HTERT RPE-1 (cell line): Measurements from ENCODE around the gene PDGFB.

Experiments used
- in situ Hi-C: fragments of 300-500 bp; cut with MboI; formaldehyde crosslinking; loops from 4 replicates; pipeline ENCODE4 v1.14.3; 2020; ENCODE audit warnings: low sequenced_read_pairs

Gene PDGFB

DNA sequence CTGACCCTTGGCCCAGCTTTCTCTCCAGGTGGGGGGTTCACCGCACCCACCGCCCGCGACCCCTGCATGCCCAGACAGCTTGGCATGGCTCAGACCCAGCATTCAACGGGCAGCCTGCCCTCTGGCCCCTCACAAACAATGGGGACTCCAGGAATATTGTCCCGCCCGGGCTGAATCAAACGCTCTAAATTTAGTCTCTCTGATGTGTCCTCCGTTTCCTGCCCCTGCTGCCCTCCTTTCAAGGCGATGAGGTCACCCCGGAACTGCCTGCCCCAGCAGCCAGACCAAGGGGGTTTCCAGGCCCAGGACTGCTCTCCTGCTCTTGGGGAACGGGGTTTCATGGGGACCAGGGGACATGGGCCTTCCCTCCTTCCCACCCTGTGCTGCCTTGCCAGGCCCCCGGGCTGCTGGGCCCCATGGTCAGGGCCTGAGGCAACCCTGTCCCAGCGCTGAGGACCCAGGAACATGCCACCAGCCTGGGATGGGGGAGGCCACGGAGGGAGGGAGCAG, 10.1 kb upstream of the PDGFB start:
- in situ Hi-C loops: no loop called here

DNA sequence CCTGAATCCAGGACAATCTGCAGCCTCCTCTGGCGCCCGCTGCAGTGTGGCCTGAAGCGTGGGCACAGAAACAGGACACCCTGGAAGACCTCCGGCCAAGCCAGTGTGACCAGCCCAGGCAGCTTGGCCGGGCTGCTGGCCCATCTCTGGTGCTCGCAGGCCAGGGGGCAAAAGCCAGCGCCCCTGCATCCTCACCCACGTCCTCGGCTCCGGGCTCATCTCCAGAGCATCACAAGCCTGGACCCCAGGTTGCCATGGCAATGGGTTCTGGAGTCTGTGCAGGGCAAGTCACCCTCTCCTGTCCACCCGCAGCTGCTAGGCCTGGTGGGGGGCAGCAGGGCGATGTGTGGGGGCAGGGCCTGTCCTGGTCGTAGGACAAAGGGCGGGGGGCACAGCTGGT, 9.3 kb upstream of the PDGFB start:
- in situ Hi-C loops: no loop called here

DNA sequence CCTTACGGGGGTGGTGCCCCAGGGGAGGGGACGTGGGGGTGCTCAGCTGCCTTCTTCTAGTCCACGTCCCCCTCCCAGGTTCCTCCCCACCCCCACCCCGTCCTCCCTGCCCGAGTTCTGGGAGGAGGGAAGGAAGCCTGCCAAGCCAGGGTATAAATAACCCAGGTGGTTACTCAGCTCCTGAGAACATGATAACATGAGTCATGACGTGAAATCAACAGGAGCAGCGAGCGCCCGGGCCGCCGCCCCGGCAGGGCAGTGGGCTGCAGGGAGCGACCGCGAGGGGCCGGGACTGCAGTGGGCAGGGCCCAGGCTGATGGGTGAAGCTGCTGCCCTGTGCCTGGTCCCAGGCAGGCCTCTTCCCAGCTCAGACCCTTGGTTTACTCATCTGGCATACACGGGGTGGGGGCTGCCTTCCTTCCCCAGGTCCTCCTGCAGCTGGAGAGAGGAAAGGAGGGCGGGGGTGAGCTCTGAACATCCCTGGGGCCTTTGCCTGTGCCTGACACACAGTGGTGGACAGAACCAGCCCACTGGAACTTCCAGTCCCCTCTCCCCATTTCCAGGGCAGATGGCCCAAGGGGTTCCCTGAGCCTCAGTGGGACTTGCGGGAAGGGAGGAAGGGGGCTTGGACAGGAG, 8.8 kb upstream of the PDGFB start:
- in situ Hi-C loops: no loop called here

DNA sequence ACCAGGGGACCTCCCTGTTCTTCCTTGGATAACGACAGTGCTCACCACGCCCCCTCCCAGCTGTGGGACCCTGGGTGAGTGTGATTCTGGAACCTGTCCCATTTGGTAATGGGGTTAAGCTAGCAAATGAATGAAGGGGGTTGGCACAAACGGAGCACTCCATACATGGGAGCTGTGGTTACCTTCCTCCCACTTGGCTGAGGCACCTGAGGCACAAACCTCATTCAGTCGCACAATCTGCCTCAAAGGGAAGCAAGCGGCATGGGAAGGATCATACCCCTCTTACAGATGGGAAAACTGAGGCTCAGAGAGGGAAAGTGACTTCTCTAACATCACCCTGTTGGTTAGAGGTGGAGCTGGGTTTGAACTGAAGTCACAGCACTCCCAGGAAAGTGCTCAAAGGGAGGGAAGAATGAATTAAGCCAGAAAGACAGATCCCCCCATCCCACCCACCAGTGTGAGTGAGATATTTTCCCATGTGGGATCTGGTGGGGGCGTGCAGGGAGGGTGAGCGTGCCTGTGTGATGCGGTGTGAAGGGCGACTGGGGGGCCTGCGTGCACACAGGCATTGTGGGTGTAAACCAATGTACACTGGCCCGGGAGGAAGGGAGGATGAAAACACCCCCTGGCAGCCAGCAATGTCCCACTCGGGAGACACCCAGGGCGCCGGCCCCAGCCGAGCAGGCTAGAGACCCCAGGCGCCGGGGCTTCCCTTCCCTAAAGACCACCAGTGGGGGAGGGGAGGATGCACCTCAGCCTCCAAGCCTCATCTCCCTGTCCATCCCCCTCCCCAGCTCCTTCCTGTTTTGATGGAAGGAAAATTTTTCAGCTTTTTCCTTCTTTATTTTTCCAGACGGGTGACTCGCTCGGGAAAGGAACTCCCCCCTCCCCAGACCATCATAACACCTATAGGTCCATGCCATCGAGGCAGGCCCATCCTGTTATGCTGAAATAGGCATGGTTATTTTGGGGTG, 8.0 kb upstream of the PDGFB start:
- in situ Hi-C loops: no loop called here

DNA sequence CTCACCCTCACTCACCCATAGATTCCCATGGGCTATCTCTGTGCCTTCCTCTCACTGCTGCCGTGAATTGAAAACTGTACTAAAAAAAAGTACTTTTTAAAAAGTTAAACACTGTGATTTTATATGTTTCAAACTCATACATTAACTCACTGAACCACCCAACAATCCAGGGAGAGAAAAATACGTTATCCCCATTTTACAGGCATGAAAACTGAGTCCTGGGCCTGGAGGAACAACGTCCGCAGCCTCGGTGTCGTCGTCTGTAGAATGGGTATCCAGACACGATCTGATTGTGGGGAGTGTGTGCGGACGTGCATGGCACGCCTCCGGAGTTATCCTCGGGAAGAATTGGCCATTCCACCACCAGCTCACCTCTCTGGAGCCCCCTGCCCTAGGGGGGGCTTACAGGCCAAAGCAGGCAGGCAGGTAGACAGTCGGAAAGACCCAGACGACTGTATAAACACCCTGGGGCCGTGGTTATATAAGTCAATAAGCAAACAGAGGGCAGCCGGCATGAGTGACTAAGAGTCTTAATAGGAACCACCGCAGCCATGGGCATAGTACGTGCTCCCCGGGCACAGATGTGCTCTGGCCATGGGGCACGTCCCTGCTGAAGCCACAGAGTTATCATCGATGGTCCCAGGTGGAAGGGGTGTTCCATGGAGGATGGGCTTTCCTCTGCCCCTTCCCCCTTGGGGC, 7.1 kb upstream of the PDGFB start:
- in situ Hi-C loops: no loop called here

DNA sequence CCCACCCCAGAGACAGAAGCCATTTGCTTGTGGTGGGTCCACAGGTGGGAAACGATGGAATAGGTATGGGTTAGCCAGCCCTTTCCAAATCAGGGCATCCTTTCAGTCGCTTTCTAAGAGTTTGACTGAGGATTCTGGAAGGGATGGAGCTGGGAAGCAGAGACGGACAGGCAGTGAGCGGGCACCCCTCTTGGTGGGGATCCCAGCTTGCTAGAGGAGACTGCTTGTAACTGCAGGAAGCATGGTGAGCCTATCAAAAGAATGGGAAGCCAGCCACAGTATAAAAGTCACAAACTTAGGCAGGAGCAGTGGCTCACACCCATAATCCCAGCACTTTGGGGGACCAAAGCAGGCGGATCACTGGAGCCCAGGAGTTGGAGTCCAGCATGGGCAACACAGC, 6.1 kb upstream of the PDGFB start:
- in situ Hi-C loops: no loop called here

DNA sequence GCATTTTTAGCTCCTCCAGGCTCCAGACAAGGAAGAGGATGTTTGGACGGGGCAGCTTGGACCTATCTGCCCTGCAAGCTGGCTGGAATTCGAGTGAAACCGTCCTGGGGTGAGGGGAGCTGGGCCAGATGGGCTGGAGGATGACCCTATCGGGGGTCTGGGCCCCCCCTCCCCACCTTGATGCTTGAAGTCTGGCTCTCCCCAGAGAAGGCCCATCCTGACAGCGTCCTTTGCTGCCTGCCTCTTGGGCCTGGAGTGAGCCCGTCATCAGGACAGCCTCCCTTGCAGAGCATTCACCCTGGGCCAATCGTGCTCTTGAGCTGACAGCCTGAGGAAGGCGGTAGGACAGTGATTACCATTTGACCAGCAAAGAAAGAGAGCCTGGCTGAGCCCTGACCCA, 5.3 kb upstream of the PDGFB start:
- in situ Hi-C loops: no loop called here

DNA sequence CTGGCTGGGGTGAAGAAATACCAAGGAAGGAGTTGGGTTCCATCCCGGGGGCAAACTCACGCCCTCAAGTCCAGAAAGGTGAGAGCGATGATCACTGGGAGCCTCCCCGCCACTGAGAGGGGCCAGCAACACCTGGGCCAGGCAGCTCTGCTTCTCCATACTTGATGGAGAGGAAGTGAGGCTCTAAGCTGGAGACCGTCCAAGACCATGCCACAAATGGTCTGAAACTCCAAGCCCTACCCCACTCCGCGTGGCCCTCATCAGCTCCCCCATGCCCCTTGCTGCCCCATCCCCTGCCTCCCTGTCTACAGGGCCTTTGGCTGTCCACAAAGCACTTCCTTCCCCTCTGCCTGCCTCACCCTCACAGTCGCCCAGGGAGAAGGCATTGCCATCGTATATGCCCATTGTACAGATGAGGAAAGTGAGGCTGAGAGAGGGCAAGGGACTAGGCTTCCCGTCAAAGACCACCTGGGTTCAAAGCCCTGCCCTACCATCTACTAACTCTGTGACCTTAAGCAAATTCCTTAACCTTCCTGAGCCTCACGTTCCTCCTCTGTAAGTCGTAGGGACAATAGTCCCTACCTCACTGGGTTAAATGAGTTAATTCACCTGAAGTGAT, 4.4 kb upstream of the PDGFB start:
- in situ Hi-C loops: no loop called here

DNA sequence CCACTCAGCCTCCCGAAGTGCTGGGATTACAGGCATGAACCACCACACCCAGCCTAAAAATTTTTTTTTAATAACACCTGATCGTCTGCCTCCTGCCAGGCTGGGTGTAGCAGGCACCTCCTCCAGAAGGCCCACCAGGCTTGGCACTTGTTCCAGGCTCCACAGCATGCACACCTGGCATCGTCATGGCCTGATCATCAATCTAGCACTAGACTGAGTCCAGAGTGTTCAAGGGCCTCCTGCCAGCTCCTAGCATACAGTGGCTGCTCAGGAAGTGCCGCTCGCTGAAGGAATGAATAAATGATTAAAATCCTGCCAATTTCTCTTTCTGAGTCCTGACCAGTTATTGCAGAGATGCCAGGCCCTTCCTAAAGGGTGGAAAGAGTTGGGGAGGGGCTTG, 3.5 kb upstream of the PDGFB start:
- in situ Hi-C loops: no loop called here

DNA sequence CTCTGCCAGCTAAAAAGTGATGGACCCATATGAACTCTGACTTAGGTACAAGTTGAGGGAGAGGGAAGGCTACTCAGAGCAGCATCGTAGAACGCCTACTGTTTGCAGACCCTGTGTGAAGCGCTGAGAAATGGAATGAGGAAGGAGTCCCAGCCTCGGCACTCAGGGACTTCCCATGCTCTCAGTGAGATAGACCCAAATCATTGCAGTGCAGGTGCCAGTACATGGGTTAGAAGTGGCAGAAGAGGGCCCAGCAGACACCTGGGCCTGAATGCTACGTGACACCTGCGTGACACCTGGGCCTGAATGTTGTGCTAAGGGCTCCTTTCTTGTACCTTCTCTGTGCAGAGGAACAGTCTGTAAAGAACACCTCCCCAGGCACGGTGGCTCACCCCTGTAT, 2.6 kb upstream of the PDGFB start:
- in situ Hi-C loops: no loop called here

DNA sequence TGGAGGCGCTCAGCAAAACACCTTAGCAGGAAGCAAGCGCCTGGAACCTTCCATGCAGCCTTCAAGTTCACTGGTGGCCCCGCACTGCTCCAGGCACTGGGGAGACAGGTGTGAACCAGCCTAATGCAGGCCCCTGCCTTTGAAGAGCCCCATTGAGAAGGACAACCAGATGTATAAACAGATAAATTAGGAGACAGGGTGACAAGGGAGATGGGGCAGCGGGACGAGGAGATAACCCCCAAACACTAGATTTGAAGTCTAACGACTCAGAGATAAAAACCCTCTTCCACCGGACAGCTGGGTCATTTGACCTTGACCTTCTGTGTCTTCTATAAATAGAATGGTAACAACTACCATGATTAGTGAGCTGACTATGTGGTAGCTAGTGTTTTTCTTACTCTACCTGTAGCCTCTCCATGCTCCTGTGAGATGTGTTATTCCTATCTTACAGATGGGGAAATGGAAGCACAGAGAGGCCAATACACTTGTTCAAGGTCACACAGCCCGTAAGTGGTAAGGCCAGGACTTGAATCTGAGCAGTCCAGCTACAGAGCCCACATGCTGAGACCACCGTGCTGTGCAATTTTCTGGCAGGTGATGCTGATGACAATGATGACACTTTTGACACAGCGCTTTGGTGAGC, 2.0 kb upstream of the PDGFB start:
- in situ Hi-C loops: no loop called here

DNA sequence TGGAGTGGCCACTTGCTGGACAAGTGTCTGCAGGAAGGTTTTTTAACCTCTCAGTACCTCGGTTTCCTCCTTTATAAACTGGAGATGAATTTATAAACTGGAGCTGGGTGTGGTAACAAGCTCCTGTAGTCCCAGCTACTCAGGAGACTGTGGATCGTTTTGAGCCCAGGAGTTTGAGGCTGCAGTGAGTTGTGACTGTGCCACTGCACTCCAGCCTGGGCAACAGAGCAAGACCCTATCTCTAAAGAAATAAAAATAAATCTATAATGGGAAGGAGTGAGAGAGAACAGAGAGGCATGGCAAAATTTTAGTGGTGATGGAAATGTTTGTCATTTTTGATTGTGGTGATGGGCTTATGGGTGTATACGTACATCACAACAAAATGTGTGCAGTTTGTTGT, 1.4 kb upstream of the PDGFB start:
- in situ Hi-C loops: no loop called here

DNA sequence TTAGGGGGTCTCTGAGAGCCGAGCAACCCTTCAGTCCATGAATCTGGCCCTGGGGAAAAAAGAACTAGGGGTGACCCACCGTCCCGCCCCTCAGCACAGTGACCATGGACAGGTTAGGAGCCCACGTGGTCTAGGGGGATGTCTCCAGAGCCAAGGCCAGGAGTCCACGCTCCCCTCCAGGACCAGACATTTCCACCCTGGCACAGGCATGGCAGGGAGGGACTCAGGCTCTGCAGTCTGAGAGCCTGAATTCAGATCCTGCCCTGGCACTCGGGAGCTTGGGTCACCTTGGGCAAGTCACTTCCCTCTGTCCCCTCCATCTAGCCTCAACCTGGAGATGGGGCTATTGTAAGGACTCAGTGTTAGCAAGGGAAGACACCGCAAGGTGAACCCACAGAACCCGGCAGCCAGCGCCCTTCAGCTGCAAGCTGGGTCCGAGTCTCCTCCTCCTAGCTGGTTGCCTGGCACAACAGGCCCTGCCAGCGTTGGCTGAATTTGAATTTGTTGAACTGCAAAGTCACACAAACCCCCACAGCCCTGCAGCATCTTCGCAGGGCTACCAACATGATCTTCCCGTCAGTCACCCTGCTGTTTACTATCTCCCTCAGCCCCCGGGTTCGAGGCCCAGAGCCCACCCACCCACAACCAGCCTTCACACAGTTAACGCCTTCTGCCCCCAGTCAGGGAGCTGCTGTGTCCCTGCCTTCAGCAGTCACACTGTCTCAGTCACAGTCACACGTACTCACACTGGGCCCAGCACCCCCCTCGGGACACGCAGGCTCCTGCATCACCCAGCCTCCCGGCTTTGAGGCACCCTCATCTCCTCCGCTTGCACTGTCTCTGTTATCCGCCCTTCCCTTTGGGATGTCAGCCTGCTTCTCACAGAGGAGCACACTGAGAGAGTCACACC, 603 bp upstream of the PDGFB start:
- in situ Hi-C loops: no loop called here

DNA sequence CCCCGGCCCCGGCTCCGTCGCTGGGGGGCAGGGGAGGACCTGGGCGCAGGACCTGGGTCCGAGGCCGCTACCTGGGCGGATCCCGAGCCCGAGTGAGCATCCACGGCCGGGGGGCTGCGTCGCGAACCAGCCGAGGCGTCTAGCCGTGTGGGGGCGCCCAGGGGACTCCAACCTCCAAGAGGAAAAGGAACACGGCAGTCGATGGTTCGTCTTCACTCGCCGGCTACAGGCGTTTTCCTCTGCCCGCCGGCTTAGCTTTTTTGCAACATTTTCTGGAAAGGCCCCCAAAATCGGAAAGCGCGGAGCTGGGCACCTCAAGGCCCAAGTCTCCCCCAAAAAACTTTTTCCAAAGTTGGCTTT, 666 bp downstream of the PDGFB start:
- in situ Hi-C loops: no loop called here

DNA sequence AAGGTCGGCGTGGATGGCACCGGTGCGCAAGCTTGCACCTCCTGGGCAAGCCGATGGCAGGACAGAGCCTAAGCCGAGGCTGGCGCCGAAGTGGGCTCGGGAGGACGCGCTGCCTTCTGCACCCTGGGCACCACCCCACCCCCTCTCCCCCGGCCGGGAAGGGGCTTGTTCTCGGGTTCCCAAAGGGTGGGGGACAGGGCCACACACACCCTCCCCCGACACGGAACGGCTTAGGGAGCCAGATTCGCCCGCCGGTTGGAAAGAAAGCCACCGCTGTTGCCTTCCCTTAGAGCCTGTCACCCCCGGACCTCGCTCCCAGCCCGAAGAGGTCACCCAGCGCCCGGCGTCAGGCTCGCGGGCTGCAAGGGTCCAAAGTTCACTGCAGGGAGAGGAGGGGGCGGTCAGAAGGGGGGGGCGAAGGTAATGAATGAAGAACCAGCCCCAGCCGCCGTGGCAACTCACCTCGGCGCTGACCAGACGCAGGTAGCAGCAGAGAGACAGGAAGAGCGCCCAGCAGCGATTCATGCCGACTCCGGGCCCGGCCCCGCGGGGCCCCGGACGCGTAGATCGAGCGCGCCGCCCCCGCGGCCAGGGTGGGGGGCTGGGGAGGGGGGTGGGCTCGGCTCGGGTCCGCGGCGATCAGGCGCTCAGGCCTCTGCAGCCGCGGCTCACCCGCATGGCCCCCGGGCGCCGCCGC, 1.2 kb downstream of the PDGFB start:
- in situ Hi-C loops: no loop called here

DNA sequence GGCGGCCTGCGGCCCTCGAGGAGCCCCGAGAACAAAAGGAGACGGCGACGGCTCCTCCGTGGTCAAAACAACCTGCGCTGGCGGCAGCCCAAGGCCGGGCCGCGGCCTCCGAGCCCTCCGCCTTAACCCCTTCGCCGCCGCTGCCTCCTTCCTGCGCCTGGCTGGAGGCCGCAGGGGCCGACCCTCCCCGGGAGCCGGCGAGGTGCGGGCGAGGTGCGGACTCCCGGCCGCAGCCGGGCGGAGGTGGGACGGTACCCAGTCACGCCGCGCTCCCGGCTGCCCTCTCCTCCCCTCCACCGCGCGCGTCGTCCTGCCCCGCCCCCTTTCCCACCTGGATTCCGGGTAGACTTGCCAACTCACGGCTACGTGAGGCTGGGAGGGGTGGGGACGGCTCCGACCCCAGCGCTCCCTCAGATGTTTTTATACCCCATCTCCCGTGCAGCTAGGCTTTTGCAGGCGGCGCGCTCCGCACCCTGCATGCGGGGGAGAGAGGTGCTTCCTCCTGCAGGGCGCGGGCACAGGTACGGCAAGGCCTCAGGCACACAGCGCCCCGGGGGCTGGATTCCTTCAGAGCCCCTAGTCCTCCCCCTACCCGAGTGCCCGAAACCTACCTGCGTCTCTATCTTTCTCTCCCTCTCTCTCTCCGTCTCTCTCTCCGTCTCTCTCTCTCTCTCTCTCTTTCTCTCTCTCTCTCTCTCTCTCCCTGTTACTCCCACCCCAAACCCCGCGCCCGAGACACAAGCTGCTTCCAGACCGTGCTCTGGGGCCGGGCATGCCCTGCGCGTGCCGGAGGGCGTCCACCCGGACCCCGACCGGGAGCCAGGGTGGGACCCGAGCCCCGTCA, 2.0 kb downstream of the PDGFB start:
- in situ Hi-C loops: no loop called here

DNA sequence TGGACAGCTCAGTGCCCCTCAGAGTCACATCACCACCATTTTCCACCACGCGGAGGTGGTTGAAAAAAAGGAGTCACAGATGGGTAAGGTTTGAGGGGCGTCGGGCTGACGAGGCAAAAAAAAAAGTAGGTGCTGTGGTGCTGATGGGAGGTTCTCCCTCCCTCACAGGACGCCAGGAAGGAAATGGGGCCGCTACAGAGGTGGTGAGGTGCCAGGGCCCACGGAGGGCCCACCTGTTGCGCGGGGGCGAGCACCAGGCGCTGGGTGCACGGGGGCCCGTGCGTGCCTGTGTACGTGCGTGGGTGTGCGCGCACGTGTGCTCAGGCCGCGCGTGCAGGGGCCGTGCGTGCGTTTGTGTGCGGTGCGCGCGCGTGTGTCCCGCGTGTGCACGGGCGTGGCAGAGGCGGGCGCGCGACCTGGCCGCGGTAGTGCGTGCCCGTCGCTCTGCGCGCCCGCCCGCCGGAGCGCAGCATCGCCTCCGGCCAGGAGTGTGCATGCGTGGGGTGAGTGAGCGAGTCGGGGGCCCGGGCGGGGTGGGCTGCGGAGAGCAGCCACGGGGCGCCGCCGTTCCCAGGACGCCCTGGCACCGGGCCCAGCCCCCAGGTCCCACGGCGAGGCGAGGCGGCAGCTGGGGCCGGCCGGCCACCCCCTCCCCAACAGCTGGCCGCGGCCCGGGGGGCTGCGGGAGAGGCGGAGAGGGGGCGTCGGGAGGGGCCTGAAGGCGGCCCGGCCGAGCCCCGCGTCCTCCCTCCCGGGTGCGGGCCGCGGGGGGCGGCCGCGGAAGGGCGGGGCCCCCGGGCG, 2.8 kb downstream of the PDGFB start:
- in situ Hi-C loops: no loop called here
